SK-N-SH treated with all-trans-retinoic acid at 6 μM for 48 hours (cell line): ENCODE data around the gene DPEP2NB.

ENCODE experiments used
- ATAC-seq: fragments of 200-7000 bp; cut with Tn5 transposase; 3 replicates; pipeline ENCODE4 v1.9.1; 2020; ENCODE audit warnings: mild to moderate bottlenecking, moderate library complexity
- ARNTL ChIP-seq: fragments of 450-650 bp; formaldehyde crosslinking; IDR thresholded peaks from 2 replicates; pipeline ENCODE4 v1.5.0; 2020; ENCODE audit warnings: low read depth, mild to moderate bottlenecking, moderate library complexity, borderline replicate concordance
- BACH2 ChIP-seq: fragments of 250-450 bp; sonication (Bioruptor Pico); IDR thresholded peaks from 2 replicates; pipeline ENCODE4 v1.9.0; 2021; ENCODE audit warnings: mild to moderate bottlenecking, borderline replicate concordance
- CSDC2 ChIP-seq: fragments of 250-450 bp; sonication (Bioruptor Pico); IDR thresholded peaks from 2 replicates; pipeline ENCODE4 v1.5.0; 2020; ENCODE audit warnings: mild to moderate bottlenecking, moderate library complexity
- ESRRG ChIP-seq: fragments of 250-450 bp; sonication (Bioruptor Pico); IDR thresholded peaks from 2 replicates; pipeline ENCODE4 v1.6.1; 2021; ENCODE audit warnings: mild to moderate bottlenecking
- GLIS3 ChIP-seq: fragments of 250-450 bp; sonication (Bioruptor Pico); IDR thresholded peaks from 2 replicates; pipeline ENCODE4 v1.5.0; 2020; ENCODE audit warnings: mild to moderate bottlenecking, moderate library complexity
- ISL1 ChIP-seq: fragments of 250-450 bp; sonication (Bioruptor Pico); IDR thresholded peaks from 2 replicates; pipeline ENCODE4 v2.1.2; 2022; ENCODE audit warnings: mild to moderate bottlenecking, moderate library complexity
- OSR1 ChIP-seq: fragments of 250-450 bp; sonication (Bioruptor Pico); IDR thresholded peaks from 2 replicates; pipeline ENCODE4 v1.8.0; 2022; ENCODE audit warnings: moderate library complexity, mild to moderate bottlenecking, inconsistent platforms
- PPARA ChIP-seq: fragments of 250-450 bp; sonication (Bioruptor Pico); IDR thresholded peaks from 2 replicates; pipeline ENCODE4 v1.5.0; 2020; ENCODE audit warnings: mild to moderate bottlenecking, borderline replicate concordance
- RARB ChIP-seq: fragments of 250-450 bp; sonication (Bioruptor Pico); IDR thresholded peaks from 2 replicates; pipeline ENCODE4 v1.8.0; 2021; ENCODE audit warnings: mild to moderate bottlenecking, moderate library complexity
- SNAI2 ChIP-seq: fragments of 250-450 bp; sonication (Bioruptor Pico); IDR thresholded peaks from 2 replicates; pipeline ENCODE4 v1.5.0; 2020; ENCODE audit warnings: mild to moderate bottlenecking, moderate library complexity
- TCF4 ChIP-seq: fragments of 250-450 bp; sonication (Bioruptor Pico); IDR thresholded peaks from 2 replicates; pipeline ENCODE4 v1.8.0; 2021; ENCODE audit warnings: mild to moderate bottlenecking, moderate library complexity, borderline replicate concordance
- TOX ChIP-seq: fragments of 250-450 bp; sonication (Bioruptor Pico); IDR thresholded peaks from 2 replicates; pipeline ENCODE4 v1.8.0; 2021; ENCODE audit warnings: mild to moderate bottlenecking, moderate library complexity, borderline replicate concordance
- TSHZ2 ChIP-seq: fragments of 250-450 bp; sonication (Bioruptor Pico); IDR thresholded peaks from 2 replicates; pipeline ENCODE4 v1.5.0; 2020; ENCODE audit warnings: mild to moderate bottlenecking, moderate library complexity
- ZC3H10 ChIP-seq: fragments of 250-450 bp; sonication (Bioruptor Pico); IDR thresholded peaks from 2 replicates; pipeline ENCODE4 v1.5.1; 2021; ENCODE audit warnings: mild to moderate bottlenecking, moderate library complexity
- ZFP3 ChIP-seq: fragments of 250-450 bp; sonication (Bioruptor Pico); IDR thresholded peaks from 2 replicates; pipeline ENCODE4 v1.5.0; 2020; ENCODE audit warnings: mild to moderate bottlenecking, moderate library complexity
- ZFP30 ChIP-seq: fragments of 450-650 bp; formaldehyde crosslinking; IDR thresholded peaks from 2 replicates; pipeline ENCODE4 v1.5.0; 2022; ENCODE audit warnings: mild to moderate bottlenecking, moderate library complexity
- ZNF565 ChIP-seq: fragments of 450-650 bp; formaldehyde crosslinking; conservative IDR thresholded peaks from 2 replicates; pipeline ENCODE4 v1.5.0; 2020; ENCODE audit warnings: low read depth, mild to moderate bottlenecking, moderate library complexity
- ZNF8 ChIP-seq: fragments of 450-650 bp; formaldehyde crosslinking; IDR thresholded peaks from 2 replicates; pipeline ENCODE4 v1.5.0; 2020; ENCODE audit warnings: mild to moderate bottlenecking, moderate library complexity
- TF ChIP-seq, protein P1 (sequence below): fragments of 250-450 bp; sonication (Bioruptor Pico); IDR thresholded peaks from 2 replicates; pipeline ENCODE4 v1.5.1; 2021; ENCODE audit warnings: mild to moderate bottlenecking, moderate library complexity
- TF ChIP-seq, protein P2 (sequence below): fragments of 250-450 bp; sonication (Bioruptor Pico); IDR thresholded peaks from 2 replicates; pipeline ENCODE4 v1.8.0; 2020; ENCODE audit warnings: mild to moderate bottlenecking, moderate library complexity, borderline replicate concordance
- TF ChIP-seq, protein P3 (sequence below): fragments of 250-450 bp; sonication (Bioruptor Pico); IDR thresholded peaks from 2 replicates; pipeline ENCODE4 v1.8.0; 2021; ENCODE audit warnings: low read depth, mild to moderate bottlenecking, moderate library complexity, borderline replicate concordance

Gene DPEP2NB

DNA sequence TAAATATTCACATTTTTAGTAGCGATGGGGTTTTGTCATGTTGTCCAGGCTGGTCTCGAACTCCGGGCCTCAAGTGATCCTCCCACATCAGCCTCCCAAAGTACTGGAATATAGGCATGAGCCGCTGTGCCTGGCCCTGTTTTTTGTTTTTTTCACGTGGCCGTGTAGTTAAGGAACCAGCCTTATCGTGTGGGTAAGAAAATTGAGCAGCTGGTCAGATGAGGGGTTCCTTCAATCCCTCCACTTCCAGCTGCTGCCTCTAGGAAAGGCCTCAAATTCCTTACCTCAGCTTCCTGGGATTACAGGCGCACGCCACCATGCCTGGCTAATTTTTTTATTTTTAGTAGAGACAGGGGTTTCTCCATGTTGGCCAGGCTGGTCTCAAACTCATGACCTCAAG, 10.5 kb downstream of the DPEP2NB start:
- no peak for ATAC-seq
- TF ChIP-seq, protein P1, sequence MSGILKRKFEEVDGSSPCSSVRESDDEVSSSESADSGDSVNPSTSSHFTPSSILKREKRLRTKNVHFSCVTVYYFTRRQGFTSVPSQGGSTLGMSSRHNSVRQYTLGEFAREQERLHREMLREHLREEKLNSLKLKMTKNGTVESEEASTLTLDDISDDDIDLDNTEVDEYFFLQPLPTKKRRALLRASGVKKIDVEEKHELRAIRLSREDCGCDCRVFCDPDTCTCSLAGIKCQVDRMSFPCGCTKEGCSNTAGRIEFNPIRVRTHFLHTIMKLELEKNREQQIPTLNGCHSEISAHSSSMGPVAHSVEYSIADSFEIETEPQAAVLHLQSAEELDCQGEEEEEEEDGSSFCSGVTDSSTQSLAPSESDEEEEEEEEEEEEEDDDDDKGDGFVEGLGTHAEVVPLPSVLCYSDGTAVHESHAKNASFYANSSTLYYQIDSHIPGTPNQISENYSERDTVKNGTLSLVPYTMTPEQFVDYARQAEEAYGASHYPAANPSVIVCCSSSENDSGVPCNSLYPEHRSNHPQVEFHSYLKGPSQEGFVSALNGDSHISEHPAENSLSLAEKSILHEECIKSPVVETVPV (CRISPR knock-in tag) = no peak
- TF ChIP-seq ESRRG (CRISPR knock-in tag) (no peak), ARNTL (CRISPR knock-in tag) (no peak), ISL1 (CRISPR knock-in tag) (no peak), ZC3H10 (CRISPR knock-in tag) (no peak), ZFP3 (CRISPR knock-in tag) (no peak), RARB (CRISPR knock-in tag) (no peak)
- TF ChIP-seq, protein P2, sequence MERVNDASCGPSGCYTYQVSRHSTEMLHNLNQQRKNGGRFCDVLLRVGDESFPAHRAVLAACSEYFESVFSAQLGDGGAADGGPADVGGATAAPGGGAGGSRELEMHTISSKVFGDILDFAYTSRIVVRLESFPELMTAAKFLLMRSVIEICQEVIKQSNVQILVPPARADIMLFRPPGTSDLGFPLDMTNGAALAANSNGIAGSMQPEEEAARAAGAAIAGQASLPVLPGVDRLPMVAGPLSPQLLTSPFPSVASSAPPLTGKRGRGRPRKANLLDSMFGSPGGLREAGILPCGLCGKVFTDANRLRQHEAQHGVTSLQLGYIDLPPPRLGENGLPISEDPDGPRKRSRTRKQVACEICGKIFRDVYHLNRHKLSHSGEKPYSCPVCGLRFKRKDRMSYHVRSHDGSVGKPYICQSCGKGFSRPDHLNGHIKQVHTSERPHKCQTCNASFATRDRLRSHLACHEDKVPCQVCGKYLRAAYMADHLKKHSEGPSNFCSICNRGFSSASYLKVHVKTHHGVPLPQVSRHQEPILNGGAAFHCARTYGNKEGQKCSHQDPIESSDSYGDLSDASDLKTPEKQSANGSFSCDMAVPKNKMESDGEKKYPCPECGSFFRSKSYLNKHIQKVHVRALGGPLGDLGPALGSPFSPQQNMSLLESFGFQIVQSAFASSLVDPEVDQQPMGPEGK (CRISPR knock-in tag) = no peak
- TF ChIP-seq, all 23 proteins: peak for 0

- TF ChIP-seq PPARA (no peak), ISL1 (CRISPR knock-in tag) (no peak), ZFP3 (CRISPR knock-in tag) (no peak), ZNF565 (CRISPR knock-in tag) (no peak), GLIS3 (CRISPR knock-in tag) (no peak), TCF4 (CRISPR knock-in tag) (no peak), ZNF8 (CRISPR knock-in tag) (no peak), TSHZ2 (CRISPR knock-in tag) (no peak), ZFP30 (no peak), ARNTL (CRISPR knock-in tag) (no peak), SNAI2 (CRISPR knock-in tag) (no peak), TOX (CRISPR knock-in tag) (no peak), OSR1 (CRISPR knock-in tag) (no peak), RARB (CRISPR knock-in tag) (no peak), ZC3H10 (CRISPR knock-in tag) (no peak), BACH2 (no peak)
- TF ChIP-seq, protein P2 (CRISPR knock-in tag) = no peak
- TF ChIP-seq, protein P1 (CRISPR knock-in tag) = no peak
Observed at GRCh38 chr16:68003031-68003430, 12.7 kb downstream of the DPEP2NB start.

DNA sequence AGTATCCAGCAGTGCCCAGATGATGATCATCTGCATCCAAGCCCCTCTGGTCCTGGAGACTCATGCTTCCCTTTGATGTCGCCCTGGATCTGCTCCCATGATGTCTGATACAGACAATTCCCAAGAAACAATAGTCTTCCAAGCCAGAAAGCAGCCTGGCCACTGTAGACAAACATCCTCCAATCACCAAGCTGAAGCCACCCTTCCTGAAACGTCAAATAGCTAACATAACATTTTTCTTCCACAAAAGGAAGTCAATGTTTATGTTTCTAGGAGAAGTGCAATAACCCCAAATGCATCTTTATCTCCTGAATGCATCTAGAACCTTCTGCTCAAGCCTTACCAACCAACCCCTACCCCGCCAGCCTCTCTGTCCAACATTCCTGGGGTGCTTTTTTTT, 15.3 kb downstream of the DPEP2NB start:
- no peak for ATAC-seq
- TF ChIP-seq OSR1 (CRISPR knock-in tag) (no peak), PPARA (no peak), ISL1 (CRISPR knock-in tag) (no peak), TOX (CRISPR knock-in tag) (no peak), ZNF8 (CRISPR knock-in tag) (no peak), CSDC2 (CRISPR knock-in tag) (no peak), TSHZ2 (CRISPR knock-in tag) (no peak), ARNTL (CRISPR knock-in tag) (no peak)
- TF ChIP-seq, protein P3, sequence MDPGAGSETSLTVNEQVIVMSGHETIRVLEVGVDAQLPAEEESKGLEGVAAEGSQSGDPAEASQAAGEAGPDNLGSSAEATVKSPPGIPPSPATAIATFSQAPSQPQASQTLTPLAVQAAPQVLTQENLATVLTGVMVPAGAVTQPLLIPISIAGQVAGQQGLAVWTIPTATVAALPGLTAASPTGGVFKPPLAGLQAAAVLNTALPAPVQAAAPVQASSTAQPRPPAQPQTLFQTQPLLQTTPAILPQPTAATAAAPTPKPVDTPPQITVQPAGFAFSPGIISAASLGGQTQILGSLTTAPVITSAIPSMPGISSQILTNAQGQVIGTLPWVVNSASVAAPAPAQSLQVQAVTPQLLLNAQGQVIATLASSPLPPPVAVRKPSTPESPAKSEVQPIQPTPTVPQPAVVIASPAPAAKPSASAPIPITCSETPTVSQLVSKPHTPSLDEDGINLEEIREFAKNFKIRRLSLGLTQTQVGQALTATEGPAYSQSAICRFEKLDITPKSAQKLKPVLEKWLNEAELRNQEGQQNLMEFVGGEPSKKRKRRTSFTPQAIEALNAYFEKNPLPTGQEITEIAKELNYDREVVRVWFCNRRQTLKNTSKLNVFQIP (CRISPR knock-in tag) = no peak
- TF ChIP-seq, protein P2 (CRISPR knock-in tag) = no peak

More at GRCh38 chr16:68003031-68003430, 12.7 kb downstream of the DPEP2NB start:
- ATAC-seq = no peak
